Measurements from ENCODE around the gene MARCOL.

MARCOL gene

GRCh38 chr5:148238418-148238794 is at the start of gene MARCOL:
Gene MARCOL, plus strand, starts transcription at chr5:148238525. Its CDS starts 73 bp downstream, at chr5:148238598.
- no peak for DNase-seq

- no peak for DNase-seq
Observed at GRCh38 chr5:148191010-148191409, 47.3 kb upstream of the MARCOL start.

GRCh38 chr5:148193202-148193601 is 45.1 kb upstream of the MARCOL start:
- no peak for DNase-seq

DNA sequence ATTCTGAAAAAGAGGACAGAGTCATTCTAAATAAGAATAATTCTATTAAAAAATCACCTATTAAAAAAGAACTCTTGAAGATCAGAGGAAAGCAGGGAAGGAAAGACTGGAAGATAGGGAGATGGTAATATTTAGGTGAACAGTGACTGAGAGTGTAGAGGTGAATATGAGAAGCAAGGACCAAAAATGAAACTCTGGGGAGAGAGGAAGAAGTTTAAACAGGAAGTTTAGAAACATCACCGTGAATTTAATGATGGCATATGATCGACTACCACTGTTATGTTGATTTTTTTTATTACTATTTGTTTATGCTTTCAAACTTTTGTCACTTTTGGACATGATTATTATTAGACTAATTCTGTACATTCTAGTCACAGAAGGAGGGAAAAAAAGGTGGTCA is 37.2 kb upstream of the MARCOL start:
- DNase-seq: no peak

DNA sequence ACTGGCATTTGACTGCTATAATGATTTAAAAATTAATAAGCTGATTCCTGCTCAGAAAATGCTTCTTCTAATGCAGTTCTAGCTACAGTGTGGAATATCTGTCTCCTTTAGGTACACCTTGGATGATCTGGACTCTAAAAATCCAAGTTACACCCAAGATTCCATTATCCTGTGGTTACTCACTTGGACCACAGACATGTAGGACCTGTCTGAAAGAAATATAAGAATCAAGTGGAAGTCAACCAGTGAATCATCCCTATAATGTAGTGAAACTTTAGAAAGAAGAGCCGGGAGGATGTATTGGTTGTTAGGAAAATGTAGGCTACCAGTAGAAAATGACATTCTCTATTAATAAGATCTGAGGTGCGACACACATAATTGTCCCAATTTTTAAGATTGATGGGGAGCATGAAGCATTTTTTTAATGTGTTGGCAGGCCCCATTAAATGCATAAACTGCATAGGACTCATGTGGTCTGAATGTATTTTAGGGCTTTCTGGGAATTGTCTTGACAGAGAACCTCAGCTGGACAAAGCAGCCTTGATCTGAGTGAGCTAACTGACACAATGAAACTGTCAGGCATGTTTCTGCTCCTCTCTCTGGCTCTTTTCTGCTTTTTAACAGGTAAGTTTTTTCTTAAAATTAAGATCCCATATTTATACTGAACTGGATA is 35.7 kb upstream of the MARCOL start, which contains the start of gene SPINK6:
SPINK6 (plus strand) TSS at position 512 of the 673 bp plus-strand sequence; CDS start at position 567, 55 bp downstream.
- DNase-seq: no peak

- DNase-seq: no peak
Observed at GRCh38 chr5:148205044-148205806, 33.1 kb upstream of the MARCOL start.

- DNase-seq: no peak
Observed at GRCh38 chr5:148205865-148206264, 32.5 kb upstream of the MARCOL start.

GRCh38 chr5:148206620-148207019 is 31.7 kb upstream of the MARCOL start:
- no peak for DNase-seq

DNA sequence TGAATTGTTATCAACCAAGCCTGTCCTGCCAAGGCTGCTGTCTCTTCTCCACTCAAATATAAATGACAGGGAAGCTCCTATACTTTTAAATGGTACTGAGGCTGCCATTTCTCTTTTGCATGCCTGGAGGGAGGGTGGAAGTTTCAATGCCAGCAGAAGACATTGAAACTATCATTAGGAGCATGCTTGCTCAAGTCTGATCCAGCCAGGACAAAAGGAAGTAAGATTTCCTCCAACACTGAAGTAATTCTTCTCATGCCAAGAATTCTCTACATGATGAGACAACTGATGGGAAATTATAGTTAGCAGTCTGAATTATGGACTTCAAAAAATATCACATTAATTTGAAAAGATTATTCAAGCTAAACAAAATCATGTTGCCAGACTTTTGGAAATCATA is 30.1 kb upstream of the MARCOL start:
- DNase-seq: no peak

DNA sequence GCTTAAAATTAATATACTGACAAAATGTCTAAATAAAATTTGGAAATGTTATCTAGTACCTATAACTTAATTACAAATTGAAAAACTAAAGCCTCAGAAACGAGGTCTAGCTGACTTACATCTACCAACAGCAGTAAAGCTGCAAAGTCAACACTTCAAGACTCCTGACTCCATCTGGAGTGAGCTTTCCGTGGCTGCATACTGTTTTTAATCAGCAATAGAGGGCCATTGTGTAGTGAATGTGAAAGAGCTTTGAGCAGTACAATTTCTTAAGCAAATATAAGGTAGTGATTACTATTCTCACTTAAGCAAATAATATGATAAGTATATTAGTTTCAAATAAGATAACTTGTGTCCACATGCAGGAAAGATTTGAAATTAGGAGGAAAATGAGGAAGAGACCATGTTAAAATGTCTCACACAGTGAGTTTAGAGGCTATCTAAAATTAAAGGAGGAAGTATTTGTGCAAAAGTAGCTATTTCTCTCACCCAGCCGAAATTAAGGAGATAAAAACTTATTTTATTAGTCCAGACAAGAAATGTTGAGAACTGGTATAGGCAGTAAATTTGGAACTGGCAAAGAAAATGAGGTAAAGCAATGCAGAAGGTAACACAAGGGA is 29.1 kb upstream of the MARCOL start:
- DNase-seq: no peak

DNA sequence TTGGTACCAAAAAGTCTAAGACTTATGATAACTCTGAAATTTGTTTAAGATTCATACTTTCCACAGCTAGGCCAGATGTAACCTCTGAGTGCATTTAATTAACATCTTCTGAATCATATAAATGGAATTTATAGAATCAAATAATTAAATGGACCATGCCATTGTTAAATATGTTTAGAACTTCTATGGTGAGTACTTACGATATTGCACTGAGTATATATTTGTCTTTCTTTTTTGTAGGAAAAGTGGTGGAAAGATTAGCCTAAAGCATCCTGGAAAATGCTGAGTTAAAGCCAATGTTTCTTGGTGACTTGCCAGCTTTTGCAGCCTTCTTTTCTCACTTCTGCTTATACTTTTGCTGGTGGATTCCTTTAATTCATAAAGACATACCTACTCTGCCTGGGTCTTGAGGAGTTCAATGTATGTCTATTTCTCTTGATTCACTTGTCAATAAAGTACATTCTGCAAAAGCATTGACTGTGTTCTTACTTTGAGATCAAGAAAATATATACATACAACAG is 23.6 kb upstream of the MARCOL start:
- DNase-seq: no peak

DNA sequence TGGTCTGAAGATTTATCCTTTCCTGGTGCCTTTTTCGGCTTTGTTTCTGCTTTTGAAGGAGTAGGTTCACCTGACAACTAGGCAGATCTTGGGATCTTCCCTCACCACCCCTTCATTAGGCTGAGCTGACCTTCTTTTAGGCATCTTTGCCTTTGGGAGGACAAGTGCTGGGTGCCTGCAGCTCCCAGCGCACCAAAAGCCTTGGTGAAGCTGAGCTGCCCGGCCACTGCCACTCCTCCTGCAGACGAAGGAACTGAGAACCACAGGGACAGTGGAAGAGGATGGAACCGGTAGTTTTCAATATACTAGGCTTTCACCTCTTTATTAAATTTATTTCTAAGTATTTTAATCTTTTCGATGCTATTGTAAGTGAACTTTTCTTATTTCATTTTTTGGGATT is 16.8 kb upstream of the MARCOL start:
- DNase-seq: no peak

DNA sequence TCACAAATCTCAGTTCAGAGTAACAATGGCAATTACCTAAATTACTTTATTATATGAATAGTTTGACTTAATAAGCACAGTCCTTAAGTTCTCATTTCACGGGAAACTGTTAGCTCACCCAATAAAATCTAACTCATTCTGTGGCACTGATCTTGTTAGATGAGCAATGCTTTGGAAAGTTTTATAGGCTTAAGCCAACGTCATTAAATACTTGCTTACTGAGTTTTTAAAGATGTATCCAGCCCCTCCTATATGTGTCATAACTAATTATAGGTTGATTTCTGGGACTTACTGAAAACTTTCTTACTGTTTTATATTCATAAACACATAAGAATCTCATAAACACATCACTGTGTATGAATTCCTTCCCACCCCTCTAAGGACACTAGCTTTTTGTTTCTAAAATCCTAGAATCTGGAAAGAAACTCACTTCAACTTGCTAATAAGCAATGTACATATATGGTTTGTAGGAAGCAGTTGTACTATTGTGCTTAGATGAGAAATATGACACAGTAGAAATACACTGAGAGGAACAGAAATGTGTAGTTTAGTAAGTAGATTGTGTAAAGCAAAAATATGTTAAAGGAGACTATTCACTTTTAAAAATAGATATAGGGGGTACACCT is 14.1 kb upstream of the MARCOL start:
- DNase-seq: no peak

- DNase-seq: no peak
Observed at GRCh38 chr5:148228392-148228984, 9.8 kb upstream of the MARCOL start.

GRCh38 chr5:148229840-148230239 is 8.5 kb upstream of the MARCOL start:
- no peak for DNase-seq

- no peak for DNase-seq
Observed at GRCh38 chr5:148230240-148230639, 8.1 kb upstream of the MARCOL start.

DNA sequence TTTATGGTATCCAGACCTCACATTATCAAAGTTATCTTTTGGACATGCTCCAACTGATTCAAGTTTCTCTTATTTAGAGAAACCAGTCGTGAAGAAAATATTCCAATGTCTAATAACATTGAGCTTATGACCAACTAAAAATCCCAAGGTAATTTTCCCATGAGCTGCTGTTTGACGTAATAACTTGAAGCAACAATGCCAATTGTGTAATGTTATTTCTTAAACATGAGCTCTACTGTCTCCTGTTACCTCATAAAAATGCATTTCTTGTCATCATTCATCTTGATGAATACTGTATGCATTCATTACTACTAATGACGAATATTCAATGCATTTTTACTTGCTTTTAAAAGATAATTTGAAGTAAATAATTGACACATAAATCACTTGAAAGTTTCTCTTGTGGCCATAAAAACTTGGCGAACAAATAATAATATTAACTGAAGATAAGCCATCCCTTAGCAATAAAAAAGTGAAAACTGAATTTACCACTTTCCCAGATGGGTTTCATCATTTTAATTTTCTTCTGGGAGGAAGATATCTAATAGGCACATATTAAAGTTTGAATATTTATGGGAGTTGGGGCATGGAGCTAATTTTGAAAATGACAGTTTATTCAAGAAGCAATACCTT is 424 bp upstream of the MARCOL start:
- no peak for DNase-seq

- no peak for DNase-seq
Observed at GRCh38 chr5:148248894-148249293, 10.6 kb downstream of the MARCOL start.

DNA sequence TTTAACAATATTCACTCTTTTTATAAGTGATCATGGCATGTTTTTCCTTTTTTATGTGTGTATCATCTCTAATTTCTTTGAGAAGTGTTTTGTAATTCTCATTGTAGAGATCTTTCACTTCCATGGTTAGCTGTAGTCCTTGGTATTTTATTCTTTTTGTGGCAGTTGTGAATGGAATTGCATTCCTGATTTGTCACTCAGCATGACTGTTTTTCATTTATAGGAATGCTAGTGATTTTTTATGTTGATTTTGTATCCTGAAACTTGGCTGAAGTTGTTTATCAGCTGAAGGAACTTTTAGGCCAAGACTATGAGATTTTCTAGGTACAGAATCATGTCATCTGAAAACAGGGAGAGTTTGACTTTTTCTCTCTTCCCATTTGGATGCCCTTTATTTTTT is 17.1 kb downstream of the MARCOL start:
- no peak for DNase-seq

GRCh38 chr5:148259288-148259687 is 21.0 kb downstream of the MARCOL start:
- no peak for DNase-seq

DNA sequence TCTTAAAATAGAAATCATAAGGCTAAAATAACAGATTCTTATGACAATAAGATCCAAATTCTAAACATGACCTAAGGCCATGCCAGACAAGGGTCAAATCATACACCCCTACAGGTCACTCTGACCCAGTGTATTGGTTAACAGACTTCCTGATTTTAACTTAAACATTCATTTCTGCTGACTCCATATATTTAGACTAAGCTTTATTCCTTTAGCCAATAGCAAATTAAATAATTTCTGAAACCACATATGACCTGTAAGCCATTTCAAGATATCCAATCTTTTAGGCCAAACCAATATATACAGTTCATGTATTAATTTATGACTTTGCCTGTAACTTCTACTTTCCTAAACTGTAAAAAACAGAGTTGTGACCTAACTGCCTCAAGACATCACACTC is 22.9 kb downstream of the MARCOL start:
- DNase-seq: no peak

DNA sequence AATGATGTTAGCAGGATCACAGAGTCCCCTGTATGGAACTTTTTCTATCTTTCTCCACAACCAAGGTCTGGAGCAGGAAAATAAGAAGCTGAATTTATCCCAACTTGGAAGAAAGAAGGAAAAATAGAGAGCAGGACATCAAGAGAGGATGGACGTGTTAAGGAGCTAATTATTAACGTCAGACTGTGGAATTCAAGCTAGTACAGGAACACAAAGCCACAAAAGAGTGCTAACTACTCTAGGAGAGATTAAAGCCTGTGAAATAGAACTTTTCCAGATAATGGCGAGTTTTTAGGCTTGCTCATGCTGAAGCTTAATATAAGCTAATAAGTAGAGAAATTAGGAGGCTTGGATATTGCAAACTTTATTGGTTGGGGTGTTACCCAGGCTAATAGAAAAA is 29.6 kb downstream of the MARCOL start:
- no peak for DNase-seq

Measured in NCI-H187 (cell line).